ENCODE measurements around the gene AKAP8L. TPM values are rescaled to one million over a fixed set of nuclear protein-coding genes. Genes with fewer than 3 reads are reported as not detected.
"Not testable (repeated sequence)": the region's sequence is repeated elsewhere in the genome, so short reads cannot be mapped to it uniquely, and the experiment has no call there.

Gene AKAP8L
- total RNA-seq, 3 donors from 2014 or later: 74.4 to 111 (median 96.0) TPM

- no peaks in the 10 kb centered on the region for H3K9me3 ChIP-seq
- DNase-seq (no peak), ATAC-seq (no peak)
- intact Hi-C loops (cut with DNase I, micrococcal nuclease): no loop called here
- peaks cover 24% of the 10 kb centered on the region for H3K36me3 ChIP-seq (ENCODE audit: low read depth)
- no peaks in the 10 kb centered on the region for H3K4me1 ChIP-seq (ENCODE audit: low read depth)
- no peak overlapping the region for H3K4me3 ChIP-seq
- no peak for TF ChIP-seq CTCF (IDR thresholded peaks at IDR 0.05)
Observed at GRCh38 chr19:15354566-15355296, 64.1 kb downstream of the AKAP8L start.

GRCh38 chr19:15353908-15354307 lies 64.9 kb downstream of the AKAP8L start:
- ATAC-seq (no peak), DNase-seq (no peak)
- intact Hi-C loops (cut with DNase I, micrococcal nuclease): no loop called here
- TF ChIP-seq CTCF (IDR thresholded peaks at IDR 0.05): no peak
- no peaks in the 10 kb centered on the region for H3K9me3 ChIP-seq
- H3K4me1 ChIP-seq (ENCODE audit: low read depth): no peaks in the 10 kb centered on the region
- H3K36me3 ChIP-seq (ENCODE audit: low read depth): peaks cover 22% of the 10 kb centered on the region
- H3K4me3 ChIP-seq: no peak overlapping the region

- H3K4me3 ChIP-seq; H3K4me1 ChIP-seq (ENCODE audit: low read depth); ATAC-seq; DNase-seq; H3K9me3 ChIP-seq; intact Hi-C loops (cut with DNase I, micrococcal nuclease): not testable (repeated sequence)
- H3K36me3 ChIP-seq (ENCODE audit: low read depth): peaks cover 10% of the 10 kb centered on the region
Observed at GRCh38 chr19:15352535-15352934, 66.3 kb downstream of the AKAP8L start.

- DNase-seq; intact Hi-C loops (cut with DNase I, micrococcal nuclease); H3K4me3 ChIP-seq; ATAC-seq; H3K9me3 ChIP-seq; H3K36me3 ChIP-seq (ENCODE audit: low read depth); H3K4me1 ChIP-seq (ENCODE audit: low read depth): not testable (repeated sequence)
Observed at GRCh38 chr19:15341328-15341727, 77.5 kb downstream of the AKAP8L start.

- TF ChIP-seq CTCF (IDR thresholded peaks at IDR 0.05): no peak
- intact Hi-C loops (cut with DNase I, micrococcal nuclease): no loop called here
- no peak for ATAC-seq
Observed at GRCh38 chr19:15340086-15340485, 78.7 kb downstream of the AKAP8L start.

GRCh38 chr19:15337202-15337601 lies 81.6 kb downstream of the AKAP8L start:
- Histone ChIP-seq H3K4me1 (ENCODE audit: low read depth) (peaks cover 5% of the 10 kb centered on the region), H3K4me3 (no peak overlapping the region), H3K36me3 (ENCODE audit: low read depth) (no peaks in the 10 kb centered on the region), H3K9me3 (no peaks in the 10 kb centered on the region)
- TF ChIP-seq CTCF (IDR thresholded peaks at IDR 0.05): no peak
- ATAC-seq (no peak), DNase-seq (no peak)
- intact Hi-C loops (cut with DNase I, micrococcal nuclease): no loop called here

More at GRCh38 chr19:15340086-15340485, 78.7 kb downstream of the AKAP8L start:
- H3K9me3 ChIP-seq: no peaks in the 10 kb centered on the region
- no peaks in the 10 kb centered on the region for H3K4me1 ChIP-seq (ENCODE audit: low read depth)
- no peak overlapping the region for H3K4me3 ChIP-seq
- no peak for DNase-seq
- H3K36me3 ChIP-seq (ENCODE audit: low read depth): no peaks in the 10 kb centered on the region

- H3K36me3 ChIP-seq (ENCODE audit: low read depth); H3K9me3 ChIP-seq; ATAC-seq; H3K4me1 ChIP-seq (ENCODE audit: low read depth); H3K4me3 ChIP-seq; DNase-seq; intact Hi-C loops (cut with DNase I, micrococcal nuclease): not testable (repeated sequence)
Observed at GRCh38 chr19:15335992-15336391, 82.8 kb downstream of the AKAP8L start.
